Stimulated activated naive CD8-positive, alpha-beta T cell treated with anti-CD3 and anti-CD28 coated beads, Interleukin-15, Interleukin-2, amounts not matched to agents 100 ng/mL and 50 ng/mL, for 24 hours (primary cell): ENCODE results near the gene TMEM106C.
"Not testable (repeated sequence)": the region's sequence is repeated elsewhere in the genome, so short reads cannot be mapped to it uniquely, and the experiment has no call there.

ENCODE experiments used
- H3K27ac Mint-ChIP-seq: one replicate; pipeline ENCODE4 v1.8.0; 2021; ENCODE audit warnings: mild to moderate bottlenecking, mixed read lengths
- H3K27me3 Mint-ChIP-seq: one replicate; pipeline ENCODE4 v1.8.0; 2021; ENCODE audit warnings: mixed read lengths
- H3K36me3 Mint-ChIP-seq: one replicate; pipeline ENCODE4 v1.8.0; 2021; ENCODE audit warnings: low read depth, mixed read lengths
- H3K4me1 Mint-ChIP-seq: one replicate; pipeline ENCODE4 v1.8.0; 2021; ENCODE audit warnings: low read depth, mixed read lengths
- H3K4me3 Mint-ChIP-seq: one replicate; pipeline ENCODE4 v1.8.0; 2021; ENCODE audit warnings: mild to moderate bottlenecking, mixed read lengths
- H3K9me3 Mint-ChIP-seq: one replicate; pipeline ENCODE4 v1.8.0; 2021; ENCODE audit warnings: mixed read lengths

The TMEM106C gene

GRCh38 chr12:47943623-47944340 is 19.6 kb upstream of the TMEM106C start:
- no peaks in the 10 kb centered on the region for H3K9me3 Mint-ChIP-seq
- peaks cover 3% of the 10 kb centered on the region for H3K4me1 Mint-ChIP-seq
- H3K27ac Mint-ChIP-seq: no peak overlapping the region
- H3K36me3 Mint-ChIP-seq: no peaks in the 10 kb centered on the region
- peaks cover 26% of the 10 kb centered on the region for H3K27me3 Mint-ChIP-seq
- H3K4me3 Mint-ChIP-seq: no peak overlapping the region

DNA sequence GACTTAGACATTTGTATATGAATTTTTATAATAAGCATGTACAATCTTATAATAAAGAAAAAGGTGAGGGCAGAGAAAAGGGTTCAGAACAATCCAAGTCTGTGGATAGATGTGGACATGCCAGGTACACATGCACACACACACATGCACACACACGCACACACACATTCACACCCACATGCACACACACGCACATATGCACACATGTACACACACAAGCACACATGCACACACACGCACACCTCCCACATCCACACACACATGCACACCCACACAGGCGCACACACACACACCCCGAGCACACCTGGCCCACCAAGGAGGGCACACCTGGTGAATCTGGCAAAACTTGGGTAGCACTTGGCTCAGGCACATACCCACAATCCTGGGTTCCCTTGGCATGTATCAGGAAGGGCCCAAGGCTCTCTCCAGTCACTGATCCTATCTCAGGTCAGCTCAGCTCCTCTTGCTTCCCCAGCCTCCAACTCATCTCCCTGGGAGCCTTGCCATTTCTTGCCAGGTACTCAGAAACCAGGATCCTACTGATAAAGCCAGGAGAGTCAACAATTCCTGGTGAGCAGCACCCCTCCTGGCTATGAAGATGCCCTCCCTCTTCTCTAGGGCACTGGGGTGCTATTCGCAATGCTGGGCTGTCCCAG is 18.6 kb upstream of the TMEM106C start:
- Mint-ChIP-seq H3K4me3 (no peak overlapping the region), H3K27ac (no peak overlapping the region), H3K36me3 (no peaks in the 10 kb centered on the region), H3K27me3 (peaks cover 24% of the 10 kb centered on the region), H3K9me3 (no peaks in the 10 kb centered on the region), H3K4me1 (peaks cover 3% of the 10 kb centered on the region)

- no peaks in the 10 kb centered on the region for H3K9me3 Mint-ChIP-seq
- H3K4me1 Mint-ChIP-seq: peaks cover 3% of the 10 kb centered on the region
- no peaks in the 10 kb centered on the region for H3K36me3 Mint-ChIP-seq
- H3K27me3 Mint-ChIP-seq: peaks cover 21% of the 10 kb centered on the region
- H3K4me3 Mint-ChIP-seq: no peak overlapping the region
- H3K27ac Mint-ChIP-seq: no peak overlapping the region
Observed at GRCh38 chr12:47945341-47945728, 18.1 kb upstream of the TMEM106C start.

- peaks cover 14% of the 10 kb centered on the region for H3K27me3 Mint-ChIP-seq
- peak overlapping the region; percentile 29 for H3K27ac Mint-ChIP-seq
- H3K9me3 Mint-ChIP-seq: no peaks in the 10 kb centered on the region
- no peaks in the 10 kb centered on the region for H3K36me3 Mint-ChIP-seq
- H3K4me3 Mint-ChIP-seq: no peak overlapping the region
- peaks cover 3% of the 10 kb centered on the region for H3K4me1 Mint-ChIP-seq
Observed at GRCh38 chr12:47946413-47947323, 16.7 kb upstream of the TMEM106C start.

DNA sequence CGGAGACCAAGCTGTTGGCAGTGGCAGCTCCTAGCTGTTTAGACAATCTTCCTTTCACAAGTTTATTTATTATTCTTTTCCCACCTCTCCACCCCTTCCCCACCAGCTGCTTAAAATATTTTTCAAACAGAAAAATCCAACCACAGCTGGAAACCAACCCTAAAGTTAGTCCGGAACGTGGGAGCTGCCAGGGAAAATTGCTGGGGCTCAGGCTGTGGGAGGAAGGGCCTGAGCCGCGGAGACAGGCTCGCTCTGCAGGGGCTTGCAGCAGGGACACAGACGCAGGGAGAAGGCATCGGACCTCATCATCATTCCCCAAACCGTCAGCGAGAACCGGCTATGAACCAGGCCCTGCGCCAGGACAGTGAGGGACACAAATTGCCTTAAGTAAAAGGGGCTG is 16.1 kb upstream of the TMEM106C start:
- H3K9me3 Mint-ChIP-seq: no peaks in the 10 kb centered on the region
- H3K27me3 Mint-ChIP-seq: peaks cover 17% of the 10 kb centered on the region
- H3K4me3 Mint-ChIP-seq: no peak overlapping the region
- no peak overlapping the region for H3K27ac Mint-ChIP-seq
- H3K4me1 Mint-ChIP-seq: peaks cover 3% of the 10 kb centered on the region
- H3K36me3 Mint-ChIP-seq: no peaks in the 10 kb centered on the region

DNA sequence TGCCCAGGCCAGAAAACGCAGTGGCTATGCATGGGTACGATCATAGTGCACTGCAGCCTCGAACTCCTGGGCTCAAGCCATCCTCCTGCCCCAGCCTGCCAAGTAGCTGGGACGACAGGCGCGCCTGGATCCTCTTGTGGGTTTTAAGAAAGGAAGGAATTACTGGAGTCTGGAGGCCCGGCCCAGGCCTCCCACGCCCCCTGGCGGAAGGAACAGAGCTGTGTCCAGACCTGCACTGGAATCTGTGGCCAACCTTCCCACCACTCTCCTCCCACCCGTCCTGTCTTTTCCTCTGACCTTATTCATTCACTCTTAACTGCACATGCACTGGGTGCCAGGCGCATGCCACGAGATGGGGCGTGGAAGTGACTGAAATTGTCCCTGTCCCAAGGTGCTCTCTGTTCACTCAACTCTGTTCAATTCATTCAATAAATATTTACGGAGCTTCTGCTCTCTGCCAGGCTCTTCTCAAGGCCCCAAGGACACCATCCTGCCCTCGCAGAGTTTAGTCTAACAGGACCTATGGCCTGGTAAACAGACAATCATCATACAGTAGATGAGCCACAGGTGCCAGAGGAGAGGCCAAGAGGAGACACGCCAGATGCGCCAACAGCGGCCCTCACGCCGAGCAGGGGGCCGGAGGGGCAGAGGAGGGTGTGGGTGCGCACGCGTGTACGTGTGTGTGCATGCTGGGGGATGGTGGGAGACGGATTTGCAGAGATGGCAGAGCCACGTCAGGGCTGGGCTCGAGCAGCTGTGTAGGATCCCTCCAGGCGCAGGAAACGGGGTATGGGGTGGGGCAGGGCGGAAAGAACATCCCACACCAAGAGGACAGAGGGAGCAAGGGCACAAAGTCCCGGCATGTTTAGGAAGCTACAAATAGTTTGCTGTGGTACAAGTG is 13.7 kb upstream of the TMEM106C start:
- no peaks in the 10 kb centered on the region for H3K9me3 Mint-ChIP-seq
- no peak overlapping the region for H3K4me3 Mint-ChIP-seq
- no peaks in the 10 kb centered on the region for H3K36me3 Mint-ChIP-seq
- peaks cover 3% of the 10 kb centered on the region for H3K4me1 Mint-ChIP-seq
- H3K27me3 Mint-ChIP-seq: peaks cover 11% of the 10 kb centered on the region
- H3K27ac Mint-ChIP-seq: no peak overlapping the region

- no peak overlapping the region for H3K27ac Mint-ChIP-seq
- H3K9me3 Mint-ChIP-seq: no peaks in the 10 kb centered on the region
- H3K4me1 Mint-ChIP-seq: peaks cover 3% of the 10 kb centered on the region
- no peak overlapping the region for H3K4me3 Mint-ChIP-seq
- H3K36me3 Mint-ChIP-seq: no peaks in the 10 kb centered on the region
- peaks cover 11% of the 10 kb centered on the region for H3K27me3 Mint-ChIP-seq
Observed at GRCh38 chr12:47950856-47951468, 12.4 kb upstream of the TMEM106C start.

DNA sequence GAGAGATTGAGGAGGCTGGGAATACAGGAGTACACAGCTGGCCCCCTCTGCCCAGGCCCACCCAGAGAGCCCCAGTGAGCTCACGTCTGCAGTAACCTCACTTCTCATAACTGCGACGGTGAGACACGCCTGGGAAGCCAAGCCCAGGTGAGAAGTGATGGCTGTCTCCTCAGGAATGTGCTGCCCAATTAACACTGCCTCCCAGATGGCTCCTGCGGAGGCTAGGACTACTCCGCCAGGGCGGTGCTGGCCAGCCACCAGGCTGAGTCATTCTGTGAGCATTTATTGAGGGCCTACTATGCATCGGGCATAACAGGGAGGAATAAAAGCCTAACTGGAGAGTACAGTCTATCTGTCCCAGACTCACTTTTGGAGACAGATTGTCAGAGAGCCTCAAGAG is 9.3 kb upstream of the TMEM106C start:
- Mint-ChIP-seq H3K9me3 (no peaks in the 10 kb centered on the region), H3K4me3 (no peak overlapping the region), H3K36me3 (no peaks in the 10 kb centered on the region), H3K4me1 (no peaks in the 10 kb centered on the region), H3K27me3 (peaks cover 13% of the 10 kb centered on the region), H3K27ac (no peak overlapping the region)

- H3K9me3 Mint-ChIP-seq: no peaks in the 10 kb centered on the region
- H3K4me3 Mint-ChIP-seq: no peak overlapping the region
- H3K36me3 Mint-ChIP-seq: no peaks in the 10 kb centered on the region
- peaks cover 17% of the 10 kb centered on the region for H3K27me3 Mint-ChIP-seq
- H3K27ac Mint-ChIP-seq: no peak overlapping the region
- H3K4me1 Mint-ChIP-seq: no peaks in the 10 kb centered on the region
Observed at GRCh38 chr12:47954467-47955045, 8.8 kb upstream of the TMEM106C start.

- no peaks in the 10 kb centered on the region for H3K36me3 Mint-ChIP-seq
- no peaks in the 10 kb centered on the region for H3K9me3 Mint-ChIP-seq
- H3K4me1 Mint-ChIP-seq: no peaks in the 10 kb centered on the region
- no peak overlapping the region for H3K4me3 Mint-ChIP-seq
- H3K27ac Mint-ChIP-seq: no peak overlapping the region
- peaks cover 22% of the 10 kb centered on the region for H3K27me3 Mint-ChIP-seq
Observed at GRCh38 chr12:47955059-47955458, 8.3 kb upstream of the TMEM106C start.

DNA sequence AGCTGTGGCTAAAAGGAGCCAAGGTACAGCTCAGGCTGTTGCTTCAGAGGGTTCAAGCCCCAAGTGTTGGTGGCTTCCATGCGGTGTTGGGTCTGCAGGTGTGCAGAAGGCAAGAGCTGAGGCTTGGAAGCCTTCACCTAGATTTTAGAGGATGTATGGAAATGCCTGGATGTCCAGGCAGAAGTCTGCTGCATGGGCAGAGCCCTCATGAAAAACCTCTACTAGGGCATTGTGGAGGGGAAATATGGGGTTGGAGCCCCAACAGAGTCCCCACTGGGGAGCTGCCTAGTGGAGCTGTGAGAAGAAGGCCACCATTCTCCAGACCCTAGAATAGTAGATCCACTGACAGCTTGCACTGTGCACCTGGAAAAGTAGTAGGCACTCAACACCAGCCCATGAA is 5.7 kb upstream of the TMEM106C start:
- H3K27ac Mint-ChIP-seq, H3K4me1 Mint-ChIP-seq, H3K36me3 Mint-ChIP-seq, H3K4me3 Mint-ChIP-seq, H3K9me3 Mint-ChIP-seq: not testable (repeated sequence)
- peaks cover 38% of the 10 kb centered on the region for H3K27me3 Mint-ChIP-seq

DNA sequence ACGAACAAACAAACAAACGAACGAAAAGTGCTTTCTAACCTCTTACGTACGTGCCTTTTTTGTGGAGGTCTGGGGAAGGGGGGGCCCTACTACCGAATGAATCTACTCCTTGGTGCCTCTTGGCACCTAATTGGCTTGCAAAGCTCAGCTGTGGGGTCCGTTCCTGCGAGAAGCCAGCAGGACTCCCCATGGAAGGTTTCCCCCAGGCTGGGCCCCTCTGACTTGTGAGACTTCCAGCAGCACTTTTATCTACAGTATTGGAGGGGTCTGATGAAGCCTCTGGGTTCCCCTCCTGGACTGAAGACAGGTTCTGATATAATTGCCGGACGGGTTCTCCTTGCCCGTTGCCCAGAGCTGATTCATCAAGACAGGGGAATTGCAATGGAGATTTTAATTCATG is 1.2 kb upstream of the TMEM106C start:
- Mint-ChIP-seq H3K36me3 (peaks cover 30% of the 10 kb centered on the region), H3K9me3 (no peaks in the 10 kb centered on the region), H3K27me3 (peaks cover 35% of the 10 kb centered on the region), H3K4me1 (peaks cover 27% of the 10 kb centered on the region), H3K27ac (no peak overlapping the region), H3K4me3 (no peak overlapping the region)

DNA sequence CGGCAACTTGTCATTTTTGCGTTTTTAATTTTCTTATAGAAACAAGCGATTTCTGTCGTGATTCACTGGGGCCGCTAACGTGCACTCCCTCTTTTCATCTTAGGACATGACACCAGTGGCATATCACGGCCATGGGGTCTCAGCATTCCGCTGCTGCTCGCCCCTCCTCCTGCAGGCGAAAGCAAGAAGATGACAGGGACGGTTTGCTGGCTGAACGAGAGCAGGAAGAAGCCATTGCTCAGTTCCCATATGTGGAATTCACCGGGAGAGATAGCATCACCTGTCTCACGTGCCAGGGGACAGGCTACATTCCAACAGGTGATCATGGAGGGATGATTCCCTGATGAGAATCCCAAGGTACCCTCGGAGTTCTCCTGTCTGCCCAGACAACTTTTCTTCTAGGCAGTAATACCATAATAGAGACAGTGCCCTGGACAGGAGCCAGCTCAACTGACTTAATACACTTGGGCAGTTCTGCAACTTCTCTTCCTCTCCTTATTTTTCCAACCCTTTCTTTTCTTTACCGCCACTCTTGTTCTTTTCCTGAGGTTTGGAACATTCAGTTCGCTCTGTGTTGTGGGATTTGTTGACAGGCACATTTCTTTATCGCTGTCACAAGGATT is 821 bp downstream of the TMEM106C start:
- Mint-ChIP-seq H3K27ac (peak overlapping the region; percentile 93), H3K9me3 (no peaks in the 10 kb centered on the region), H3K4me1 (peaks cover 27% of the 10 kb centered on the region), H3K27me3 (peaks cover 35% of the 10 kb centered on the region), H3K4me3 (peak overlapping the region; percentile 98), H3K36me3 (peaks cover 49% of the 10 kb centered on the region)
